H1 (cell line): ENCODE data around the gene CASK. TPM values are rescaled to one million over a fixed set of nuclear protein-coding genes. Genes with fewer than 3 reads are reported as not detected.

Experiments
- CTCF ChIA-PET: fragments of 300-600 bp; sonication (Branson Sonifier 250); formaldehyde crosslinking; loops from one replicate; lab custom pipeline; 2021; ENCODE audit not compliant: partially characterized antibody; lab: Charles Lee
- POLR2A ChIA-PET: fragments of 300-600 bp; sonication (Branson Sonifier 250); formaldehyde crosslinking; loops from one replicate; lab custom pipeline; 2021; ENCODE audit warnings: inconsistent platforms; ENCODE audit not compliant: partially characterized antibody; lab: Charles Lee
- DNase-seq, 2 experiments: peaks; one replicate each; pipeline versions ENCODE4 v3.0.0 to v3.0.0-alpha.2; 2010 to 2022; ENCODE audit warnings: low spot score in 2 of 2, low read depth in 1 of 2, mixed read lengths in 1 of 2
- FAIRE-seq: peaks from 2 replicates; lab custom pipeline; 2011; peaks lifted over from hg19 to GRCh38; lab: Jason Lieb, UNC
- H2AFZ ChIP-seq: 2 replicates; pipeline ENCODE4 v1.8.1; 2012; ENCODE audit warnings: low read length, inconsistent platforms
- H2AK5ac ChIP-seq: 2 replicates; pipeline ENCODE4 v1.6.1; 2013; ENCODE audit warnings: low read depth, low read length
- H2BK120ac ChIP-seq: replicated peaks from 2 replicates; pipeline ENCODE3; 2013; ENCODE audit warnings: low read depth, low read length, inconsistent platforms
- H2BK12ac ChIP-seq: 2 replicates; pipeline ENCODE4 v1.6.1; 2013; ENCODE audit warnings: low read depth, low read length
- H2BK15ac ChIP-seq: 2 replicates; pipeline ENCODE4 v1.6.1; 2013; ENCODE audit warnings: low read length
- H2BK20ac ChIP-seq: 2 replicates; pipeline ENCODE4 v1.6.1; 2013; ENCODE audit warnings: low read length
- H2BK5ac ChIP-seq: 2 replicates; pipeline ENCODE4 v1.6.1; 2013; ENCODE audit warnings: low read depth, low read length
- H3K14ac ChIP-seq: 2 replicates; pipeline ENCODE4 v1.6.1; 2013; ENCODE audit warnings: inconsistent platforms; ENCODE audit not compliant: insufficient read length
- H3K18ac ChIP-seq: 2 replicates; pipeline ENCODE4 v1.6.1; 2013; ENCODE audit warnings: low read length; ENCODE audit errors: extremely low read depth
- H3K23ac ChIP-seq: 2 replicates; pipeline ENCODE4 v1.6.1; 2013; ENCODE audit warnings: inconsistent platforms; ENCODE audit not compliant: insufficient read length
- H3K23me2 ChIP-seq: 2 replicates; pipeline ENCODE4 v1.6.1; 2013; ENCODE audit warnings: low read depth, low read length
- H3K27ac ChIP-seq: 2 replicates; pipeline ENCODE4 v1.6.1; 2011; ENCODE audit warnings: low read depth, low read length, inconsistent platforms
- H3K27me3 ChIP-seq, 4 experiments: replicated peaks in 1 of 4; 1 replicate in 1 of 4; 2 replicates in 3 of 4; pipeline versions ENCODE4 v1.6.1 to v1.8.1; 2011 to 2013; ENCODE audit warnings: low read length in 3 of 4, mild to moderate bottlenecking in 3 of 4, inconsistent platforms in 2 of 4, mixed read lengths in 2 of 4, moderate library complexity in 1 of 4; ENCODE audit not compliant: control insufficient read depth in 3 of 4, insufficient read depth in 3 of 4; ENCODE audit errors: extremely low read depth in 1 of 4
- H3K36me3 ChIP-seq, 4 experiments: 2 replicates each; pipeline versions ENCODE4 v1.6.1 to v1.8.1; 2011 to 2013; ENCODE audit warnings: mild to moderate bottlenecking in 4 of 4, low read length in 3 of 4, moderate library complexity in 2 of 4, control low read depth in 1 of 4, inconsistent platforms in 1 of 4; ENCODE audit not compliant: insufficient read depth in 4 of 4, control insufficient read depth in 2 of 4
- H3K4ac ChIP-seq: replicated peaks from 2 replicates; pipeline ENCODE3; 2013; ENCODE audit warnings: low read length, low read depth, mixed read lengths, inconsistent platforms; ENCODE audit not compliant: insufficient read length
- H3K4me1 ChIP-seq, 4 experiments: replicated peaks in 1 of 4; 1 replicate in 1 of 4; 2 replicates in 3 of 4; pipeline versions ENCODE4 v1.6.1 to v1.8.1; 2011 to 2013; ENCODE audit warnings: low read length in 3 of 4, inconsistent platforms in 2 of 4, mixed read lengths in 1 of 4; ENCODE audit not compliant: insufficient read depth in 4 of 4, control insufficient read depth in 3 of 4
- H3K4me2 ChIP-seq, 2 experiments: 2 replicates each; pipeline versions ENCODE4 v1.6.1 to v1.8.1; 2011 to 2013; ENCODE audit warnings: low read depth in 2 of 2, low read length in 2 of 2, control low read depth in 1 of 2, inconsistent platforms in 1 of 2, mild to moderate bottlenecking in 1 of 2; ENCODE audit not compliant: insufficient read depth in 1 of 2
- H3K4me3 ChIP-seq, 4 experiments: fragments of 200-600, 300-600 bp in 1 of 4; sonication (generic), shearing (Covaris generic), sonication (Bioruptor Twin) in 1 of 4; 2 replicates each; pipeline versions ENCODE4 v1.5.1 to v1.8.1; 2011 to 2016; ENCODE audit warnings: low read length in 4 of 4, low read depth in 3 of 4, control low read depth in 2 of 4, inconsistent platforms in 2 of 4, mild to moderate bottlenecking in 2 of 4, mixed read lengths in 1 of 4, moderate library complexity in 1 of 4; ENCODE audit not compliant: insufficient read depth in 2 of 4; ENCODE audit errors: extremely low read depth in 1 of 4
- H3K56ac ChIP-seq: replicated peaks from 2 replicates; pipeline ENCODE3; 2013; ENCODE audit warnings: low read depth, mild to moderate bottlenecking, mixed read lengths, low read length, inconsistent platforms; ENCODE audit not compliant: insufficient read length
- H3K79me1 ChIP-seq: 2 replicates; pipeline ENCODE4 v1.6.1; 2013; ENCODE audit warnings: low read depth, low read length, control low read depth
- H3K79me2 ChIP-seq, 2 experiments: 2 replicates each; pipeline versions ENCODE4 v1.6.1 to v1.8.1; 2012 to 2013; ENCODE audit warnings: low read length in 2 of 2, mild to moderate bottlenecking in 2 of 2, inconsistent platforms in 1 of 2; ENCODE audit not compliant: insufficient read depth in 2 of 2, control insufficient read depth in 1 of 2
- H3K9ac ChIP-seq, 4 experiments: replicated peaks in 1 of 4; 1 replicate in 1 of 4; 2 replicates in 3 of 4; pipeline versions ENCODE4 v1.6.1 to v1.8.1; 2011 to 2013; ENCODE audit warnings: low read depth in 3 of 4, low read length in 3 of 4, control low read depth in 2 of 4, mild to moderate bottlenecking in 2 of 4, moderate library complexity in 2 of 4, inconsistent platforms in 1 of 4; ENCODE audit errors: extremely low read depth in 1 of 4
- H3K9me3 ChIP-seq, 2 experiments: 2 replicates each; pipeline versions ENCODE4 v1.6.1 to v1.8.1; 2012 to 2013; ENCODE audit warnings: mild to moderate bottlenecking in 2 of 2, moderate library complexity in 2 of 2, control low read depth in 1 of 2, inconsistent platforms in 1 of 2, low read depth in 1 of 2, low read length in 1 of 2, mixed read lengths in 1 of 2; ENCODE audit not compliant: insufficient read depth in 2 of 2
- H4K20me1 ChIP-seq, 2 experiments: replicated peaks in 1 of 2; 2 replicates each; pipeline versions ENCODE3 to v1.8.1; 2011 to 2013; ENCODE audit warnings: inconsistent platforms in 2 of 2, low read length in 2 of 2, mild to moderate bottlenecking in 1 of 2; ENCODE audit not compliant: insufficient read depth in 2 of 2, control insufficient read depth in 1 of 2
- H4K5ac ChIP-seq: 2 replicates; pipeline ENCODE4 v1.6.1; 2013; ENCODE audit warnings: low read length, low read depth, mixed read lengths, inconsistent platforms; ENCODE audit not compliant: insufficient read length
- H4K8ac ChIP-seq: 2 replicates; pipeline ENCODE4 v1.8.0; 2013; ENCODE audit warnings: mild to moderate bottlenecking, moderate library complexity, low read length, inconsistent platforms; ENCODE audit not compliant: insufficient read depth; ENCODE audit errors: extremely low read depth
- H4K91ac ChIP-seq: replicated peaks from 2 replicates; pipeline ENCODE3; 2013; ENCODE audit warnings: low read length, mixed read lengths, inconsistent platforms; ENCODE audit not compliant: insufficient read length
- ASH2L ChIP-seq: fragments of 200-600, 300-600 bp; sonication (generic); IDR thresholded peaks from one replicate; pipeline ENCODE4 v1.7.1; 2017; ENCODE audit warnings: low read length
- MAFK ChIP-seq: IDR thresholded peaks from 2 replicates; pipeline ENCODE4 v1.6.1; 2012; ENCODE audit warnings: low read depth, mild to moderate bottlenecking, improper control_type of control experiment, low read length
- polyA plus RNA-seq, 7 experiments: library from polyadenylated mRNA; depleted of rRNA in 3 of 7; stranded (reverse) in 5 of 7; unstranded in 2 of 7; fragments of >200 nt in 5 of 7; fragments of 200-250 nt in 2 of 7; gene quantifications; 1 replicate in 5 of 7; 2 replicates in 1 of 7; 4 replicates in 1 of 7; pipeline versions ENCODE4 v1.2.1 to v1.2.3, GENCODE V29; 2011 to 2013; ENCODE audit warnings: missing spikeins in 2 of 7, mixed read lengths in 2 of 7
- total RNA-seq: library from RNA; stranded (reverse); fragmentation: NEBNext Ultra II Directional; extraction: Animal tissue kit (Norgen Biotek cat#: 25700); gene quantifications from 2 replicates; pipeline ENCODE4 v1.2.1, GENCODE V29; 2021

Gene CASK
- total and polyA plus RNA-seq, 2 of the 8 experiments (the other 6 are each of a cell fraction or from before 2014, with no cell fraction given) = 21.6 to 55.1 TPM

GRCh38 chrX:41530085-41530484, 393.3 kb downstream of the CASK start:
- Histone ChIP-seq H3K36me3 (peaks cover 0 to 12% (median 3%) of the 10 kb centered on the region in 4 experiments; a peak in 3 of 8 replicates), H3K79me1 (no peaks in the 10 kb centered on the region), H3K79me2 (no peaks in the 10 kb centered on the region), H2BK20ac (no peak overlapping the region), H2AFZ (no peak overlapping the region), H3K27ac (no peak overlapping the region), H3K4me2 (no peak overlapping the region), H3K23me2 (no peaks in the 10 kb centered on the region), H3K4me3 (no peak overlapping the region), H3K4ac (no peak overlapping the region), H3K23ac (no peak overlapping the region), H2BK120ac (no peak overlapping the region), H3K18ac (no peak overlapping the region), H3K14ac (no peak overlapping the region), H3K9me3 (no peaks in the 10 kb centered on the region), H4K20me1 (no peaks in the 10 kb centered on the region), H3K4me1 (no peaks in the 10 kb centered on the region), H4K91ac (no peak overlapping the region), H3K56ac (no peak overlapping the region), H3K27me3 (no peaks in the 10 kb centered on the region), H2BK5ac (no peak overlapping the region), H2AK5ac (no peak overlapping the region), H4K5ac (no peak overlapping the region), H4K8ac (no peak overlapping the region), H2BK15ac (no peak overlapping the region), H2BK12ac (no peak overlapping the region), H3K9ac (no peak overlapping the region)
- no peak for DNase-seq
- POLR2A ChIA-PET = no interaction called here
- no peak for FAIRE-seq
- CTCF ChIA-PET = no interaction called here
- TF ChIP-seq MAFK = peak; percentile 32; the same call in 1 of the 2 replicates
- no peak for TF ChIP-seq ASH2L
